Neural progenitor cell (in vitro differentiated cells): ENCODE results near the gene DNMT3A. TPM values are rescaled to one million over a fixed set of nuclear protein-coding genes. Genes with fewer than 3 reads are reported as not detected.

Experiments
- DNase-seq: peaks from one replicate; pipeline ENCODE4 v3.0.0-alpha.2; 2016; ENCODE audit warnings: low spot score
- H2AFZ ChIP-seq: fragments of 200-600 bp; sonication (generic); replicated peaks from 2 replicates; pipeline ENCODE4 v1.6.1; 2016; ENCODE audit warnings: antibody characterized with exemption
- H3F3A ChIP-seq: fragments of 200-600 bp; sonication (generic); 2 replicates; pipeline ENCODE4 v1.6.1; 2016; ENCODE audit warnings: antibody characterized with exemption, low read depth
- H3K27ac ChIP-seq: fragments of 200-600 bp; sonication (generic); 2 replicates; pipeline ENCODE4 v1.5.1; 2016; ENCODE audit warnings: mild to moderate bottlenecking
- H3K27me3 ChIP-seq: fragments of 200-600 bp; sonication (generic); 2 replicates; pipeline ENCODE4 v1.6.1; 2016; ENCODE audit warnings: mild to moderate bottlenecking, moderate library complexity
- H3K36me3 ChIP-seq: fragments of 200-600 bp; sonication (generic); 2 replicates; pipeline ENCODE4 v1.5.1; 2016
- H3K4me1 ChIP-seq: fragments of 200-600 bp; sonication (generic); 2 replicates; pipeline ENCODE4 v1.6.1; 2016; ENCODE audit warnings: mixed run types
- H3K4me2 ChIP-seq: fragments of 200-600 bp; sonication (generic); 2 replicates; pipeline ENCODE4 v1.6.1; 2016
- H3K4me3 ChIP-seq: fragments of 200-600 bp; sonication (generic); 2 replicates; pipeline ENCODE4 v1.5.1; 2016
- H3K79me2 ChIP-seq: fragments of 200-600 bp; sonication (generic); 2 replicates; pipeline ENCODE4 v1.6.1; 2016; ENCODE audit warnings: low read depth
- H3K9ac ChIP-seq: fragments of 200-600 bp; sonication (generic); 2 replicates; pipeline ENCODE4 v1.6.1; 2016
- H3K9me3 ChIP-seq: fragments of 200-600 bp; sonication (generic); 2 replicates; pipeline ENCODE4 v1.5.1; 2016; ENCODE audit warnings: low read depth
- H4K20me1 ChIP-seq: fragments of 200-600 bp; sonication (generic); 2 replicates; pipeline ENCODE4 v1.6.1; 2016; ENCODE audit warnings: low read depth
- H3K27ac Mint-ChIP-seq: 3 replicates; pipeline ENCODE4 v1.8.0; 2021; ENCODE audit warnings: mixed read lengths
- H3K27me3 Mint-ChIP-seq: 2 replicates; pipeline ENCODE4 v1.8.0; 2022; ENCODE audit warnings: low read depth, mild to moderate bottlenecking, inconsistent platforms, moderate library complexity, mixed read lengths; ENCODE audit not compliant: insufficient read depth
- H3K36me3 Mint-ChIP-seq: 3 replicates; pipeline ENCODE4 v1.8.0; 2021; ENCODE audit warnings: mixed read lengths
- H3K4me1 Mint-ChIP-seq: 3 replicates; pipeline ENCODE4 v1.8.0; 2021; ENCODE audit warnings: mixed read lengths
- H3K4me3 Mint-ChIP-seq: 3 replicates; pipeline ENCODE4 v1.8.0; 2021; ENCODE audit warnings: mild to moderate bottlenecking, moderate library complexity, mixed read lengths
- H3K9me3 Mint-ChIP-seq: 3 replicates; pipeline ENCODE4 v1.8.0; 2020; ENCODE audit warnings: mixed read lengths
- EZH2 ChIP-seq: fragments of 200-600 bp; sonication (generic); IDR thresholded peaks from 2 replicates; pipeline ENCODE4 v1.6.1; 2017; ENCODE audit warnings: antibody characterized with exemption, mild to moderate bottlenecking, moderate library complexity
- EZH2phosphoT487 ChIP-seq: fragments of 200-600 bp; sonication (generic); IDR thresholded peaks from 2 replicates; pipeline ENCODE4 v1.6.1; 2017; ENCODE audit warnings: antibody characterized with exemption
- total RNA-seq: library from RNA; depleted of rRNA; stranded (reverse); fragments of >200 nt; gene quantifications from 2 replicates; pipeline ENCODE4 v1.2.3, GENCODE V29; 2015; ENCODE audit warnings: low replicate concordance
- TF ChIP-seq, protein P1 (sequence below): fragments of 200-600 bp; sonication (generic); IDR thresholded peaks from 2 replicates; pipeline ENCODE4 v1.5.1; 2017; ENCODE audit warnings: antibody characterized with exemption, mild to moderate bottlenecking

The DNMT3A gene
- total RNA-seq, 1 donor from 2014 or later = 46.5 TPM

DNA sequence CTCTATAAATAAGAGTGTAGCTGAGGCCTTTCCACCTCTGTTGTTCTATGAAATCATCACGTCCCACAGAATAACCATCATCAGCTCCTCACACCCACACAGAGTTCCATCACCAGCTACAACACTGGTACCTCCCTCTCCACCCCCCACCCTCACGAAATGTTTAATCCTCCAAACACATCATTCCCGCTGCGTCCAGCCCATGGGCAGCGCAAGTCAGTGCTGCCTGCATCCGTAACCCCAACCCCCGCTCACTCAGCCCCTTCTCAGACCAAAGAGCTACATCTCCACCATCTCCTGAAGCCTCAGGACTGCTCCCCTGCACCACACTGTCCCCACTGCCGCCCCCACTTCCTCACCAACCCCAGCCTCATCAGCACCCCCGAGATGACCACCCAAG lies 19.4 kb downstream of the DNMT3A start:
- H3K27me3 ChIP-seq = no peaks in the 10 kb centered on the region
- H4K20me1 ChIP-seq = no peaks in the 10 kb centered on the region
- H3K79me2 ChIP-seq = no peaks in the 10 kb centered on the region
- Mint-ChIP-seq H3K27me3 (peaks cover 7% of the 10 kb centered on the region), H3K4me3 (no peak overlapping the region), H3K27ac (peak overlapping the region; percentile 11), H3K36me3 (peaks cover 8% of the 10 kb centered on the region), H3K9me3 (peaks cover 22% of the 10 kb centered on the region), H3K4me1 (peaks cover 20% of the 10 kb centered on the region)
- H3K4me1 ChIP-seq = peaks cover 4% of the 10 kb centered on the region
- no peak overlapping the region for H3K9ac ChIP-seq
- no peaks in the 10 kb centered on the region for H3K9me3 ChIP-seq
- H3F3A ChIP-seq = peaks cover 3% of the 10 kb centered on the region
- TF ChIP-seq, protein P1, sequence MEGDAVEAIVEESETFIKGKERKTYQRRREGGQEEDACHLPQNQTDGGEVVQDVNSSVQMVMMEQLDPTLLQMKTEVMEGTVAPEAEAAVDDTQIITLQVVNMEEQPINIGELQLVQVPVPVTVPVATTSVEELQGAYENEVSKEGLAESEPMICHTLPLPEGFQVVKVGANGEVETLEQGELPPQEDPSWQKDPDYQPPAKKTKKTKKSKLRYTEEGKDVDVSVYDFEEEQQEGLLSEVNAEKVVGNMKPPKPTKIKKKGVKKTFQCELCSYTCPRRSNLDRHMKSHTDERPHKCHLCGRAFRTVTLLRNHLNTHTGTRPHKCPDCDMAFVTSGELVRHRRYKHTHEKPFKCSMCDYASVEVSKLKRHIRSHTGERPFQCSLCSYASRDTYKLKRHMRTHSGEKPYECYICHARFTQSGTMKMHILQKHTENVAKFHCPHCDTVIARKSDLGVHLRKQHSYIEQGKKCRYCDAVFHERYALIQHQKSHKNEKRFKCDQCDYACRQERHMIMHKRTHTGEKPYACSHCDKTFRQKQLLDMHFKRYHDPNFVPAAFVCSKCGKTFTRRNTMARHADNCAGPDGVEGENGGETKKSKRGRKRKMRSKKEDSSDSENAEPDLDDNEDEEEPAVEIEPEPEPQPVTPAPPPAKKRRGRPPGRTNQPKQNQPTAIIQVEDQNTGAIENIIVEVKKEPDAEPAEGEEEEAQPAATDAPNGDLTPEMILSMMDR = no peak
- TF ChIP-seq EZH2 (no peak), EZH2phosphoT487 (no peak)
- H3K4me2 ChIP-seq = peak overlapping the region; percentile 3
- H3K4me3 ChIP-seq = no peak overlapping the region
- no peaks in the 10 kb centered on the region for H3K36me3 ChIP-seq
- H2AFZ ChIP-seq = peak overlapping the region; percentile 32
- no peak for DNase-seq
- H3K27ac ChIP-seq = no peak overlapping the region

DNA sequence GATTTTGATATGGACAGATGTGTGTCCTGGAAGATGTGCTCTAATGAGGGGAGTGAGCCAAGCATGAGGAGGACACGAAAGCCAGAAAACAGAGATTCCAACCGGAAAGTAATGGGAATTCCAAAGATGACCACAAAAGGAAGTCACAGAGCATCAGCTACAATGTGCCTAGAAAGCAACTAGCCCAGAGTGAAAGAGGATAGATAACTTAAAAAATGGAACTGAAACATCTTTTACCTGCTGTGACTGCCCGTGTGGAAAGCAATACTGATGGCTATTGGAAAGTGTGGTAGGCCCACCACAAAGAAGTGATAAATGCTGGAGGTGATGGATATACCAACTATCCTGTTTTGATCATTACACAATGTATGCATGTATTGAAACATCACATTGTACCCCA lies 21.6 kb downstream of the DNMT3A start:
- Histone ChIP-seq H3F3A (peaks cover 4% of the 10 kb centered on the region), H3K9ac (no peak overlapping the region), H2AFZ (no peak overlapping the region), H3K4me1 (peaks cover 10% of the 10 kb centered on the region), H3K27ac (no peak overlapping the region), H3K36me3 (no peaks in the 10 kb centered on the region), H3K27me3 (no peaks in the 10 kb centered on the region), H3K4me3 (no peak overlapping the region), H3K9me3 (no peaks in the 10 kb centered on the region), H3K4me2 (no peak overlapping the region), H4K20me1 (no peaks in the 10 kb centered on the region), H3K79me2 (no peaks in the 10 kb centered on the region)
- TF ChIP-seq EZH2phosphoT487 = no peak
- TF ChIP-seq, protein P1 = no peak
- TF ChIP-seq EZH2 = no peak
- no peak overlapping the region for H3K27ac Mint-ChIP-seq
- DNase-seq = no peak
- no peak overlapping the region for H3K4me3 Mint-ChIP-seq
- peaks cover 32% of the 10 kb centered on the region for H3K4me1 Mint-ChIP-seq
- H3K9me3 Mint-ChIP-seq = peaks cover 6% of the 10 kb centered on the region
- peaks cover 9% of the 10 kb centered on the region for H3K27me3 Mint-ChIP-seq
- no peaks in the 10 kb centered on the region for H3K36me3 Mint-ChIP-seq

DNA sequence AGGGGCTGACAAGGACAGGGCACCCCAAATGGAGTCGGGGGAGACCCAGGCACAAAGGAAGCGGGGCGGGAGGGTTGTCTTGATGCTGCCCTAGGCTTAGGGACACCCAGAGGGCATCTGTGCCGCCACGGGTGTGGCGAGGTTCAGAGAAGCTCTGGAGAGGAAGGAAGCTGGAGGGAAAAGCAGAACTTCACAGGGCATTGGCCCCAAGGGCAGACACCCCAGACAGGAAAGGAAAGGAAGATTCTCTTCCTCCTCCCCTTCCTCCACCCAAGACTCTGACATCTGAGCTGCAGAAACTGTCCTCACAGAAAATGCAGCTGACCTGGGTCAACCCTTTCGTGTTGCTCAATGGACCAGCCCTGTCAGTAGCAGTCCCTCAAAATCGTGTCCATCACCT lies 25.6 kb downstream of the DNMT3A start:
- no peaks in the 10 kb centered on the region for H3K9me3 ChIP-seq
- H3K27ac Mint-ChIP-seq = peak overlapping the region; percentile 13
- no peaks in the 10 kb centered on the region for H3K36me3 Mint-ChIP-seq
- no peaks in the 10 kb centered on the region for H3K79me2 ChIP-seq
- no peak overlapping the region for H3K27ac ChIP-seq
- no peak overlapping the region for H2AFZ ChIP-seq
- peaks cover 22% of the 10 kb centered on the region for H3K4me1 Mint-ChIP-seq
- H4K20me1 ChIP-seq = no peaks in the 10 kb centered on the region
- no peak overlapping the region for H3K9ac ChIP-seq
- H3K36me3 ChIP-seq = no peaks in the 10 kb centered on the region
- peaks cover 6% of the 10 kb centered on the region for H3K27me3 Mint-ChIP-seq
- no peak overlapping the region for H3K4me3 Mint-ChIP-seq
- H3K4me1 ChIP-seq = peaks cover 32% of the 10 kb centered on the region
- TF ChIP-seq EZH2 (no peak), EZH2phosphoT487 (no peak)
- TF ChIP-seq, protein P1 = no peak
- H3K4me3 ChIP-seq = no peak overlapping the region
- H3K9me3 Mint-ChIP-seq = peaks cover under 1% of the 10 kb centered on the region
- peaks cover 25% of the 10 kb centered on the region for H3F3A ChIP-seq
- DNase-seq = no peak
- no peak overlapping the region for H3K4me2 ChIP-seq
- H3K27me3 ChIP-seq = no peaks in the 10 kb centered on the region
